ENCODE data around the gene VPS37D.

GRCh38 chr7:73638911-73639310 lies 28.7 kb upstream of the VPS37D start:
- no peak for TF ChIP-seq CTCF (IDR thresholded peaks at IDR 0.05; ENCODE audit: low read length)
- no peak for TF ChIP-seq EZH2phosphoT487 (IDR thresholded peaks at IDR 0.05; ENCODE audit: low read length)
- TF ChIP-seq EZH2 (optimal IDR thresholded peaks at IDR 0.05; ENCODE audit: low read depth, low read length) = no peak
